ENCODE data around the gene EHMT1. TPM values are rescaled to one million over a fixed set of nuclear protein-coding genes. Genes with fewer than 3 reads are reported as not detected.

Gene EHMT1
- total RNA-seq, 1 experiment from 2014 or later: 112 TPM

- WGBS (ENCODE audit: extremely low coverage, insufficient read length, low lambda C conversion rate): no CpG with 5 or more reads among the region's 11 CpGs
- Mint-ChIP-seq H3K4me3 (no peak overlapping the region), H3K4me1 (peaks cover 11 to 13% of the 10 kb centered on the region in 2 experiments), H3K27me3 (ENCODE audit: low read depth) (no peaks in the 10 kb centered on the region), H3K36me3 (ENCODE audit: insufficient read depth in 1 of 3, low read depth in 3 of 3) (peaks cover 59 to 88% (median 85%) of the 10 kb centered on the region in 3 experiments; a peak in 6 of 7 replicates), H3K27ac (peak overlapping the region; percentile 20 to 83 (median 49); a peak in 1 of 7 replicates), H3K9me3 (peaks cover 0 to 4% of the 10 kb centered on the region in 2 experiments; a peak in 1 of 5 replicates)
- Histone ChIP-seq H4K91ac (ENCODE audit: insufficient read length, low read depth, low read length) (no peak overlapping the region), H3K14ac (ENCODE audit: insufficient read depth, low read length) (no peak overlapping the region), H3K18ac (ENCODE audit: insufficient read length, low read depth, low read length) (no peak overlapping the region), H3K27ac (ENCODE audit: insufficient read length, low read depth, low read length) (no peak overlapping the region), H3K23ac (ENCODE audit: insufficient read length, low read depth, low read length) (no peak overlapping the region), H3K9me3 (ENCODE audit: control insufficient read depth, low read depth, low read length) (no peaks in the 10 kb centered on the region), H2BK15ac (ENCODE audit: low read depth, low read length) (no peak overlapping the region), H2AK5ac (ENCODE audit: insufficient read length, low read length) (no peak overlapping the region), H4K8ac (replicated peaks; ENCODE audit: insufficient read length, low read depth, low read length) (no peak overlapping the region), H3K4me1 (ENCODE audit: insufficient read depth, low read length) (no peaks in the 10 kb centered on the region), H3K9ac (ENCODE audit: extremely low read depth, insufficient read length, low read length) (no peak overlapping the region), H3K27me3 (ENCODE audit: insufficient read depth, low read length) (no peaks in the 10 kb centered on the region), H3T11ph (ENCODE audit: low read length) (no peak overlapping the region), H4K5ac (ENCODE audit: insufficient read length, low read depth, low read length) (no peak overlapping the region), H3K56ac (ENCODE audit: insufficient read length, low read depth, low read length) (no peak overlapping the region), H4K20me1 (ENCODE audit: control insufficient read depth, insufficient read depth, insufficient read length) (no peaks in the 10 kb centered on the region), H2BK20ac (ENCODE audit: low read depth, low read length, poor library complexity, severe bottlenecking) (no peak overlapping the region), H3K4me2 (ENCODE audit: insufficient read depth, insufficient read length, low read length) (no peak overlapping the region), H3K79me1 (ENCODE audit: insufficient read depth, low read depth, low read length, poor library complexity, severe bottlenecking) (no peaks in the 10 kb centered on the region), H3K79me2 (ENCODE audit: insufficient read depth, low read length) (no peaks in the 10 kb centered on the region), H2BK120ac (ENCODE audit: low read depth, low read length, poor library complexity, severe bottlenecking) (no peak overlapping the region), H2BK12ac (ENCODE audit: insufficient read length, low read depth, low read length) (no peak overlapping the region), H2BK5ac (ENCODE audit: insufficient read length, low read length) (no peak overlapping the region), H2AFZ (ENCODE audit: low read length) (no peak overlapping the region), H3K23me2 (ENCODE audit: insufficient read length, low read depth, low read length, poor library complexity, severe bottlenecking) (no peaks in the 10 kb centered on the region), H3K4ac (ENCODE audit: low read depth, low read length) (no peak overlapping the region)
- DNase-seq: no peak
- TF ChIP-seq, protein P1, sequence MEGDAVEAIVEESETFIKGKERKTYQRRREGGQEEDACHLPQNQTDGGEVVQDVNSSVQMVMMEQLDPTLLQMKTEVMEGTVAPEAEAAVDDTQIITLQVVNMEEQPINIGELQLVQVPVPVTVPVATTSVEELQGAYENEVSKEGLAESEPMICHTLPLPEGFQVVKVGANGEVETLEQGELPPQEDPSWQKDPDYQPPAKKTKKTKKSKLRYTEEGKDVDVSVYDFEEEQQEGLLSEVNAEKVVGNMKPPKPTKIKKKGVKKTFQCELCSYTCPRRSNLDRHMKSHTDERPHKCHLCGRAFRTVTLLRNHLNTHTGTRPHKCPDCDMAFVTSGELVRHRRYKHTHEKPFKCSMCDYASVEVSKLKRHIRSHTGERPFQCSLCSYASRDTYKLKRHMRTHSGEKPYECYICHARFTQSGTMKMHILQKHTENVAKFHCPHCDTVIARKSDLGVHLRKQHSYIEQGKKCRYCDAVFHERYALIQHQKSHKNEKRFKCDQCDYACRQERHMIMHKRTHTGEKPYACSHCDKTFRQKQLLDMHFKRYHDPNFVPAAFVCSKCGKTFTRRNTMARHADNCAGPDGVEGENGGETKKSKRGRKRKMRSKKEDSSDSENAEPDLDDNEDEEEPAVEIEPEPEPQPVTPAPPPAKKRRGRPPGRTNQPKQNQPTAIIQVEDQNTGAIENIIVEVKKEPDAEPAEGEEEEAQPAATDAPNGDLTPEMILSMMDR (conservative IDR thresholded peaks at IDR 0.05): no peak
Measured at GRCh38 chr9:137759117-137759516, 140.3 kb downstream of the EHMT1 start.

Data from H9 (cell line).